HepG2 (cell line): ENCODE measurements around the gene LENEP. TPM values are rescaled to one million over a fixed set of nuclear protein-coding genes. Genes with fewer than 3 reads are reported as not detected.

Experiments used
- ATAC-seq: fragments of 200-7000 bp; cut with Tn5 transposase; 3 replicates; pipeline ENCODE4 v1.9.1; 2020; ENCODE audit warnings: mild to moderate bottlenecking, moderate library complexity
- BruUV-seq: library from RNA; stranded (reverse); fragments of 400-500 nt; replicated peaks from 2 replicates; lab custom pipeline; 2021; lab: Mats Ljungman, UMichigan
- CTCF ChIA-PET: fragments of 300-600 bp; formaldehyde crosslinking; extraction: SDS; loops from one replicate; lab custom pipeline; 2021; ENCODE audit warnings: low total read pairs, inconsistent platforms, low intra/inter-chr PET ratio; lab: Yijun Ruan, JAX
- POLR2A ChIA-PET: fragments of 350-600 bp; sonication (Branson Sonifier 250); formaldehyde crosslinking; loops from one replicate; lab custom pipeline; 2020; ENCODE audit warnings: antibody characterized with exemption, inconsistent platforms; lab: Yijun Ruan, JAX
- DNase-seq: peaks from one replicate; pipeline ENCODE4 v3.0.0-alpha.2; 2015; ENCODE audit warnings: low spot score
- FAIRE-seq: peaks from 3 replicates; lab custom pipeline; 2011; peaks lifted over from hg19 to GRCh38; lab: Jason Lieb, UNC
- H2AFZ ChIP-seq: one replicate; pipeline ENCODE4 v1.6.1; 2011; ENCODE audit warnings: low read length, inconsistent platforms
- H3K27ac ChIP-seq: fragments of 300-600 bp; 3 replicates; pipeline ENCODE4 v1.8.0; 2011; ENCODE audit warnings: mixed run types, mild to moderate bottlenecking, mixed read lengths, low read length, inconsistent platforms; ENCODE audit not compliant: insufficient read depth; ENCODE audit errors: extremely low read length
- H3K27me3 ChIP-seq, 2 experiments: fragments of 200-600 bp in 1 of 2; 2 replicates in 1 of 2; 3 replicates in 1 of 2; pipeline versions ENCODE4 v1.6.0 to v1.8.0; 2011; ENCODE audit warnings: low read length in 2 of 2, mild to moderate bottlenecking in 2 of 2, moderate library complexity in 2 of 2, inconsistent platforms in 1 of 2; ENCODE audit not compliant: insufficient read depth in 2 of 2, control insufficient read depth in 1 of 2
- H3K36me3 ChIP-seq, 2 experiments: fragments of 200-600 bp in 1 of 2; replicated peaks in 1 of 2; 2 replicates in 1 of 2; 3 replicates in 1 of 2; pipeline versions ENCODE4 v1.5.1 to v1.8.0; 2011; ENCODE audit warnings: low read length in 2 of 2, inconsistent platforms in 1 of 2; ENCODE audit not compliant: insufficient read depth in 2 of 2, control insufficient read depth in 1 of 2
- H3K4me1 ChIP-seq: 2 replicates; pipeline ENCODE4 v1.5.1; 2012; ENCODE audit warnings: low read length, inconsistent platforms; ENCODE audit not compliant: insufficient read depth
- H3K4me2 ChIP-seq: 2 replicates; pipeline ENCODE4 v1.6.0; 2011; ENCODE audit warnings: low read depth, low read length, inconsistent platforms
- H3K4me3 ChIP-seq, 3 experiments: fragments of 200-600 bp in 1 of 3; sonication (generic), shearing (Covaris generic) in 1 of 3; replicated peaks in 1 of 3; 2 replicates each; pipeline ENCODE4 v1.5.1; 2011 to 2016; ENCODE audit warnings: low read length in 3 of 3, inconsistent platforms in 2 of 3, low read depth in 2 of 3, mild to moderate bottlenecking in 2 of 3, control low read depth in 1 of 3, mixed read lengths in 1 of 3; ENCODE audit not compliant: insufficient read depth in 1 of 3
- H3K79me2 ChIP-seq: one replicate; pipeline ENCODE4 v1.6.1; 2011; ENCODE audit warnings: low read length, inconsistent platforms; ENCODE audit not compliant: insufficient read depth
- H3K9ac ChIP-seq: 2 replicates; pipeline ENCODE4 v1.6.0; 2011; ENCODE audit warnings: mild to moderate bottlenecking, low read depth, low read length, inconsistent platforms; ENCODE audit not compliant: insufficient read depth
- H3K9me3 ChIP-seq: 2 replicates; pipeline ENCODE4 v1.5.1; 2012; ENCODE audit warnings: mild to moderate bottlenecking, low read length
- H4K20me1 ChIP-seq: 2 replicates; pipeline ENCODE4 v1.6.0; 2011; ENCODE audit warnings: inconsistent platforms, mild to moderate bottlenecking, low read length, moderate library complexity; ENCODE audit not compliant: insufficient read depth
- HDAC2 ChIP-seq: sonication (generic); formaldehyde crosslinking; IDR thresholded peaks from 2 replicates; pipeline ENCODE4 v1.4.0; 2020; ENCODE audit warnings: missing genetic modification reagents
- IRX3 ChIP-seq: sonication (generic); formaldehyde crosslinking; IDR thresholded peaks from 2 replicates; pipeline ENCODE4 v1.8.1; 2023; ENCODE audit warnings: mild to moderate bottlenecking, low read depth, missing genetic modification reagents, borderline replicate concordance
- PRDM10 ChIP-seq: sonication (generic); formaldehyde crosslinking; IDR thresholded peaks from 2 replicates; pipeline ENCODE4 v1.4.0; 2020; ENCODE audit warnings: low read depth, missing genetic modification reagents
- RFXANK ChIP-seq: IDR thresholded peaks from 2 replicates; pipeline ENCODE4 v1.6.1; 2016
- TEAD3 ChIP-seq: optimal IDR thresholded peaks from 2 replicates; pipeline ENCODE3; 2016; ENCODE audit warnings: borderline replicate concordance
- ZNF609 ChIP-seq: sonication (generic); formaldehyde crosslinking; IDR thresholded peaks from 2 replicates; pipeline ENCODE4 v1.4.0; 2020; ENCODE audit warnings: mild to moderate bottlenecking, missing genetic modification reagents, borderline replicate concordance
- ZNF770 ChIP-seq: sonication (generic); formaldehyde crosslinking; IDR thresholded peaks from 2 replicates; pipeline ENCODE4 v1.5.0; 2020; ENCODE audit warnings: mild to moderate bottlenecking, missing genetic modification reagents
- WGBS: methylation state at CpG from one replicate; pipeline ENCODE4 v1.1.6; 2017; ENCODE audit warnings: low lambda C conversion rate; 5-methylcytosine and 5-hydroxymethylcytosine counted together
- in situ Hi-C: cut with HindIII; loops from 2 replicates; pipeline ENCODE4 v1.10.0; 2017; ENCODE audit warnings: low pct_unique_long_range_greater_than_20kb; ENCODE audit not compliant: extremely low pct_ligation_motif_present
- intact Hi-C: fragments of 100-400 bp; cut with micrococcal nuclease; formaldehyde crosslinking; loops from one replicate; pipeline ENCODE4 v1.10.0; 2022; ENCODE audit not compliant: unreplicated experiment
- polyA plus RNA-seq, 8 experiments: library from polyadenylated mRNA; depleted of rRNA in 3 of 8; stranded (reverse) in 7 of 8; unstranded in 1 of 8; fragments of >200 nt; fragmentation: Illumina TruSeq in 4 of 8; extraction: Trizol in 4 of 8; gene quantifications; 2 replicates each; pipeline versions ENCODE4 v1.2.1 to v1.2.3, GENCODE V29; 2011 to 2016; ENCODE audit warnings: low read depth in 4 of 8, missing spikeins in 1 of 8, mixed read lengths in 1 of 8; ENCODE audit not compliant: insufficient read depth in 1 of 8
- total RNA-seq, 5 experiments: library from RNA; depleted of rRNA; stranded (reverse); fragments of >200 nt; fragmentation: Illumina TruSeq; extraction: Trizol; gene quantifications; 2 replicates each; pipeline ENCODE4 v1.2.3, GENCODE V29; 2016; ENCODE audit warnings: low read depth in 1 of 5

The LENEP gene
- total and polyA plus RNA-seq, 2 of the 13 experiments (the other 11 are each of a cell fraction or from before 2014, with no cell fraction given), result 0.29 TPM; not detected in 1

GRCh38 chr1:155022136-155022926 is 28.9 kb downstream of the LENEP start:
- no peaks in the 10 kb centered on the region for H4K20me1 ChIP-seq
- CTCF ChIA-PET, result no interaction called here
- no TSS peak for BruUV-seq
- H3K27ac ChIP-seq, result no peak overlapping the region
- intact Hi-C loops, result no loop called here
- 49% methylated on average over 8 of the region's 8 CpGs for WGBS
- FAIRE-seq (peak; percentile 46), ATAC-seq (peak; percentile 7; the same call in 2 of the 3 replicates)
- no peak overlapping the region for H3K9ac ChIP-seq
- peak overlapping the region; percentile 65 for H3K4me2 ChIP-seq
- no peak overlapping the region for H2AFZ ChIP-seq
- TF ChIP-seq ZNF609 (no peak), ZNF770 (CRISPR knock-in tag) (peak; percentile 50; the same call in 1 of the 2 replicates), IRX3 (CRISPR knock-in tag) (no peak), PRDM10 (CRISPR knock-in tag) (peak; percentile 88), RFXANK (CRISPR knock-in tag) (no peak), HDAC2 (CRISPR knock-in tag) (no peak), TEAD3 (CRISPR knock-in tag) (peak; percentile 80)
- TF ChIP-seq, all 625 proteins: peak for 3
- H3K79me2 ChIP-seq, result no peaks in the 10 kb centered on the region
- peak overlapping the region in 1 of 3 experiments; percentile 30; a peak in 1 of 6 replicates for H3K4me3 ChIP-seq
- no peak for DNase-seq
- POLR2A ChIA-PET, result interaction anchor here (1.0 to 2.5 kb wide), 6 partner anchors 16 to 52 kb away, joined by 3 to 11 read pairs (median 4); partner anchors contain the start of gene SHC1
- H3K36me3 ChIP-seq, result no peaks in the 10 kb centered on the region
- in situ Hi-C loops, result no loop called here
- no peaks in the 10 kb centered on the region for H3K27me3 ChIP-seq
- no peaks in the 10 kb centered on the region for H3K9me3 ChIP-seq
- H3K4me1 ChIP-seq, result peaks cover 68% of the 10 kb centered on the region
